ENCODE results near the gene ENO2.

DNA sequence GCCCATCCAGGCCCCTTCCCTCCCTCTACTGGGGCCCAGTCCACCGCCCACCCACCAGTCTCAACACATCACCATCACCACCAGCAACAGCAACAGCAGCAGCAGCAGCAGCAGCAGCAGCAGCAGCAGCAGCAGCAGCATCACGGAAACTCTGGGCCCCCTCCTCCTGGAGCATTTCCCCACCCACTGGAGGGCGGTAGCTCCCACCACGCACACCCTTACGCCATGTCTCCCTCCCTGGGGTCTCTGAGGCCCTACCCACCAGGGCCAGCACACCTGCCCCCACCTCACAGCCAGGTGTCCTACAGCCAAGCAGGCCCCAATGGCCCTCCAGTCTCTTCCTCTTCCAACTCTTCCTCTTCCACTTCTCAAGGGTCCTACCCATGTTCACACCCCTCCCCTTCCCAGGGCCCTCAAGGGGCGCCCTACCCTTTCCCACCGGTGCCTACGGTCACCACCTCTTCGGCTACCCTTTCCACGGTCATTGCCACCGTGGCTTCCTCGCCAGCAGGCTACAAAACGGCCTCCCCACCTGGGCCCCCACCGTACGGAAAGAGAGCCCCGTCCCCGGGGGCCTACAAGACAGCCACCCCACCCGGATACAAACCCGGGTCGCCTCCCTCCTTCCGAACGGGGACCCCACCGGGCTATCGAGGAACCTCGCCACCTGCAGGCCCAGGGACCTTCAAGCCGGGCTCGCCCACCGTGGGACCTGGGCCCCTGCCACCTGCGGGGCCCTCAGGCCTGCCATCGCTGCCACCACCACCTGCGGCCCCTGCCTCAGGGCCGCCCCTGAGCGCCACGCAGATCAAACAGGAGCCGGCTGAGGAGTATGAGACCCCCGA lies 22.5 kb downstream of the ENO2 start:
- TF ChIP-seq, protein P1, sequence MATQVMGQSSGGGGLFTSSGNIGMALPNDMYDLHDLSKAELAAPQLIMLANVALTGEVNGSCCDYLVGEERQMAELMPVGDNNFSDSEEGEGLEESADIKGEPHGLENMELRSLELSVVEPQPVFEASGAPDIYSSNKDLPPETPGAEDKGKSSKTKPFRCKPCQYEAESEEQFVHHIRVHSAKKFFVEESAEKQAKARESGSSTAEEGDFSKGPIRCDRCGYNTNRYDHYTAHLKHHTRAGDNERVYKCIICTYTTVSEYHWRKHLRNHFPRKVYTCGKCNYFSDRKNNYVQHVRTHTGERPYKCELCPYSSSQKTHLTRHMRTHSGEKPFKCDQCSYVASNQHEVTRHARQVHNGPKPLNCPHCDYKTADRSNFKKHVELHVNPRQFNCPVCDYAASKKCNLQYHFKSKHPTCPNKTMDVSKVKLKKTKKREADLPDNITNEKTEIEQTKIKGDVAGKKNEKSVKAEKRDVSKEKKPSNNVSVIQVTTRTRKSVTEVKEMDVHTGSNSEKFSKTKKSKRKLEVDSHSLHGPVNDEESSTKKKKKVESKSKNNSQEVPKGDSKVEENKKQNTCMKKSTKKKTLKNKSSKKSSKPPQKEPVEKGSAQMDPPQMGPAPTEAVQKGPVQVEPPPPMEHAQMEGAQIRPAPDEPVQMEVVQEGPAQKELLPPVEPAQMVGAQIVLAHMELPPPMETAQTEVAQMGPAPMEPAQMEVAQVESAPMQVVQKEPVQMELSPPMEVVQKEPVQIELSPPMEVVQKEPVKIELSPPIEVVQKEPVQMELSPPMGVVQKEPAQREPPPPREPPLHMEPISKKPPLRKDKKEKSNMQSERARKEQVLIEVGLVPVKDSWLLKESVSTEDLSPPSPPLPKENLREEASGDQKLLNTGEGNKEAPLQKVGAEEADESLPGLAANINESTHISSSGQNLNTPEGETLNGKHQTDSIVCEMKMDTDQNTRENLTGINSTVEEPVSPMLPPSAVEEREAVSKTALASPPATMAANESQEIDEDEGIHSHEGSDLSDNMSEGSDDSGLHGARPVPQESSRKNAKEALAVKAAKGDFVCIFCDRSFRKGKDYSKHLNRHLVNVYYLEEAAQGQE (IDR thresholded peaks at IDR 0.05; ENCODE audit: unreplicated experiment): no peak
- TF ChIP-seq, protein P2, sequence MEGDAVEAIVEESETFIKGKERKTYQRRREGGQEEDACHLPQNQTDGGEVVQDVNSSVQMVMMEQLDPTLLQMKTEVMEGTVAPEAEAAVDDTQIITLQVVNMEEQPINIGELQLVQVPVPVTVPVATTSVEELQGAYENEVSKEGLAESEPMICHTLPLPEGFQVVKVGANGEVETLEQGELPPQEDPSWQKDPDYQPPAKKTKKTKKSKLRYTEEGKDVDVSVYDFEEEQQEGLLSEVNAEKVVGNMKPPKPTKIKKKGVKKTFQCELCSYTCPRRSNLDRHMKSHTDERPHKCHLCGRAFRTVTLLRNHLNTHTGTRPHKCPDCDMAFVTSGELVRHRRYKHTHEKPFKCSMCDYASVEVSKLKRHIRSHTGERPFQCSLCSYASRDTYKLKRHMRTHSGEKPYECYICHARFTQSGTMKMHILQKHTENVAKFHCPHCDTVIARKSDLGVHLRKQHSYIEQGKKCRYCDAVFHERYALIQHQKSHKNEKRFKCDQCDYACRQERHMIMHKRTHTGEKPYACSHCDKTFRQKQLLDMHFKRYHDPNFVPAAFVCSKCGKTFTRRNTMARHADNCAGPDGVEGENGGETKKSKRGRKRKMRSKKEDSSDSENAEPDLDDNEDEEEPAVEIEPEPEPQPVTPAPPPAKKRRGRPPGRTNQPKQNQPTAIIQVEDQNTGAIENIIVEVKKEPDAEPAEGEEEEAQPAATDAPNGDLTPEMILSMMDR (conservative IDR thresholded peaks at IDR 0.05; ENCODE audit: low read depth in 2 of 2): peak; percentile 21 to 45; a peak in 2 of 4 replicates
- TF ChIP-seq EZH2 (IDR thresholded peaks at IDR 0.05; ENCODE audit: low read depth, unreplicated experiment) (no peak), ZNF114 (CRISPR knock-in tag; IDR thresholded peaks at IDR 0.05) (no peak)

All from GM23338 (cell line).